ENCODE results near the gene HOXC6. TPM values are rescaled to one million over a fixed set of nuclear protein-coding genes. Genes with fewer than 3 reads are reported as not detected.

Gene HOXC6
- total and polyA plus RNA-seq, 2 of the 13 experiments (the other 11 are each of a cell fraction or from before 2014, with no cell fraction given) = not detected

DNA sequence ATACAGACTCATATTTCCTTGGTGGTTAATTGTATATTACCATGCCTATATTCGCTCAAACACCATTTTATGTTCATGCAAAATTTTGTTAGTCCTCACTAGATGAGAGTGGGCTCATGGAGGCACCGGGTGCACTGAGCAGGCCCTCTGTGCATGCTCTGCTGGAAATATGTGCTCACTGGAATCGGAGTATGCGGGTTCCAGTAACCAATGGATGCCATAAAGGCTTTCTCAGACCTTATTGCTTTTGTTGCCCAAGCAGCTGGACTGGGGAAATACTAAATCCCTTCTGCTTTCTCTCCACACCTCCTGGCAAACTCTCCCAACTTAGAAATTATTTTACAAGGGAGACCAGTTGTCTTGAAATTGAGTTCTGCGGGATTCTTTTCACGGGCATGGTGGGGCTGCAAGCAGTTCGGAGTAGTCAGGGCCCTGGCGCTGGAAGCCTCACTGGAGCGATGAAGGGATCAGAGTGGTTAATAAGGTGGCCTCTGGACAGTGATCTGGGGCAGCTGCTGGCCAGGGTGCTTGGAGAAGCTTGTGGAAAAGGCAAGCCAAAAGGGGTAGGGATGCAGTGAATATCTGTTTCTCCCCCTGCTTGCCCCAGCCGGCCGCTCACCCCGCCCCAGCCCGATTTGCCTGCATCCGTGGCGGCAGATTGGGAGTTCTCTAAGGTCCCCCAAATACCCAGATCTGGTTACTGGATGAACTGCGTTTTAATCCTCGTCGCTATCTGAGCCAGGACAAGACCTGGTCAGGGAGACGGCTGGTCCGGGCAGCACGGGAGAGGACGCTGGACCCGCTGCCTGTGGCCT, 7.4 kb upstream of the HOXC6 start:
- no peak for ATAC-seq
- no peaks in the 10 kb centered on the region for H3K9me3 ChIP-seq (ENCODE audit: low read length)
- intact Hi-C loops (cut with micrococcal nuclease; ENCODE audit: unreplicated experiment) = no loop called here
- no TSS peak for BruUV-seq (replicated peaks)
- peaks cover 5% of the 10 kb centered on the region; the same call in 1 of the 2 replicates for H3K4me1 ChIP-seq (ENCODE audit: insufficient read depth, low read length)
- TF ChIP-seq, protein P1, sequence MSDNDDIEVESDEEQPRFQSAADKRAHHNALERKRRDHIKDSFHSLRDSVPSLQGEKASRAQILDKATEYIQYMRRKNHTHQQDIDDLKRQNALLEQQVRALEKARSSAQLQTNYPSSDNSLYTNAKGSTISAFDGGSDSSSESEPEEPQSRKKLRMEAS (IDR thresholded peaks at IDR 0.05) = no peak
- TF ChIP-seq WIZ (CRISPR knock-in tag; IDR thresholded peaks at IDR 0.05) = no peak
- no peak for TF ChIP-seq ATAD3A (CRISPR knock-in tag; IDR thresholded peaks at IDR 0.05)
- TF ChIP-seq KMT2B (CRISPR knock-in tag; IDR thresholded peaks at IDR 0.05) = no peak
- TF ChIP-seq SP2 (CRISPR knock-in tag; IDR thresholded peaks at IDR 0.05) = no peak
- TF ChIP-seq, protein P2, sequence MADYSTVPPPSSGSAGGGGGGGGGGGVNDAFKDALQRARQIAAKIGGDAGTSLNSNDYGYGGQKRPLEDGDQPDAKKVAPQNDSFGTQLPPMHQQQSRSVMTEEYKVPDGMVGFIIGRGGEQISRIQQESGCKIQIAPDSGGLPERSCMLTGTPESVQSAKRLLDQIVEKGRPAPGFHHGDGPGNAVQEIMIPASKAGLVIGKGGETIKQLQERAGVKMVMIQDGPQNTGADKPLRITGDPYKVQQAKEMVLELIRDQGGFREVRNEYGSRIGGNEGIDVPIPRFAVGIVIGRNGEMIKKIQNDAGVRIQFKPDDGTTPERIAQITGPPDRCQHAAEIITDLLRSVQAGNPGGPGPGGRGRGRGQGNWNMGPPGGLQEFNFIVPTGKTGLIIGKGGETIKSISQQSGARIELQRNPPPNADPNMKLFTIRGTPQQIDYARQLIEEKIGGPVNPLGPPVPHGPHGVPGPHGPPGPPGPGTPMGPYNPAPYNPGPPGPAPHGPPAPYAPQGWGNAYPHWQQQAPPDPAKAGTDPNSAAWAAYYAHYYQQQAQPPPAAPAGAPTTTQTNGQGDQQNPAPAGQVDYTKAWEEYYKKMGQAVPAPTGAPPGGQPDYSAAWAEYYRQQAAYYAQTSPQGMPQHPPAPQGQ (CRISPR knock-in tag; IDR thresholded peaks at IDR 0.05; ENCODE audit: borderline replicate concordance) = no peak
- TF ChIP-seq, protein P3, sequence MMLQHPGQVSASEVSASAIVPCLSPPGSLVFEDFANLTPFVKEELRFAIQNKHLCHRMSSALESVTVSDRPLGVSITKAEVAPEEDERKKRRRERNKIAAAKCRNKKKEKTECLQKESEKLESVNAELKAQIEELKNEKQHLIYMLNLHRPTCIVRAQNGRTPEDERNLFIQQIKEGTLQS (CRISPR knock-in tag; IDR thresholded peaks at IDR 0.05) = no peak
- TF ChIP-seq, protein P4, sequence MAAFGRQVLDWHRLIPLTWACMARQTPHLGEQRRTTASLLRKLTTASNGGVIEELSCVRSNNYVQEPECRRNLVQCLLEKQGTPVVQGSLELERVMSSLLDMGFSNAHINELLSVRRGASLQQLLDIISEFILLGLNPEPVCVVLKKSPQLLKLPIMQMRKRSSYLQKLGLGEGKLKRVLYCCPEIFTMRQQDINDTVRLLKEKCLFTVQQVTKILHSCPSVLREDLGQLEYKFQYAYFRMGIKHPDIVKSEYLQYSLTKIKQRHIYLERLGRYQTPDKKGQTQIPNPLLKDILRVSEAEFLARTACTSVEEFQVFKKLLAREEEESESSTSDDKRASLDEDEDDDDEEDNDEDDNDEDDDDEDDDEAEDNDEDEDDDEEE (CRISPR knock-in tag; IDR thresholded peaks at IDR 0.05) = no peak
- TF ChIP-seq, protein P5, sequence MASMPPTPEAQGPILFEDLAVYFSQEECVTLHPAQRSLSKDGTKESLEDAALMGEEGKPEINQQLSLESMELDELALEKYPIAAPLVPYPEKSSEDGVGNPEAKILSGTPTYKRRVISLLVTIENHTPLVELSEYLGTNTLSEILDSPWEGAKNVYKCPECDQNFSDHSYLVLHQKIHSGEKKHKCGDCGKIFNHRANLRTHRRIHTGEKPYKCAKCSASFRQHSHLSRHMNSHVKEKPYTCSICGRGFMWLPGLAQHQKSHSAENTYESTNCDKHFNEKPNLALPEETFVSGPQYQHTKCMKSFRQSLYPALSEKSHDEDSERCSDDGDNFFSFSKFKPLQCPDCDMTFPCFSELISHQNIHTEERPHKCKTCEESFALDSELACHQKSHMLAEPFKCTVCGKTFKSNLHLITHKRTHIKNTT (CRISPR knock-in tag; IDR thresholded peaks at IDR 0.05) = no peak
- peaks cover 2 to 57% of the 10 kb centered on the region in 2 experiments for H3K27me3 ChIP-seq (ENCODE audit: control insufficient read depth in 1 of 2, insufficient read depth in 2 of 2, low read length in 2 of 2)
- no peak overlapping the region for H3K27ac ChIP-seq (ENCODE audit: extremely low read length, insufficient read depth, low read length)
- no peaks in the 10 kb centered on the region for H3K36me3 ChIP-seq (replicated peaks in 1 of 2; ENCODE audit: control insufficient read depth in 1 of 2, insufficient read depth in 2 of 2, low read length in 2 of 2)
- 57% methylated on average over 11 of the region's 23 CpGs for WGBS (ENCODE audit: low lambda C conversion rate)
- no peak overlapping the region for H2AFZ ChIP-seq (ENCODE audit: low read length)
- H3K4me3 ChIP-seq (replicated peaks in 1 of 3; ENCODE audit: insufficient read depth in 1 of 3, low read depth in 2 of 3, low read length in 3 of 3) = no peak overlapping the region
- H3K9ac ChIP-seq (ENCODE audit: insufficient read depth, low read depth, low read length) = no peak overlapping the region
- no peaks in the 10 kb centered on the region for H3K79me2 ChIP-seq (ENCODE audit: insufficient read depth, low read length)
- FAIRE-seq = no peak
- H3K4me2 ChIP-seq (ENCODE audit: low read depth, low read length) = no peak overlapping the region
- in situ Hi-C loops (cut with HindIII; ENCODE audit: extremely low pct_ligation_motif_present, low pct_unique_long_range_greater_than_20kb) = no loop called here
- no peak for DNase-seq (ENCODE audit: low spot score)
- H4K20me1 ChIP-seq (ENCODE audit: insufficient read depth, low read length) = no peaks in the 10 kb centered on the region
- POLR2A ChIA-PET = no interaction called here
- CTCF ChIA-PET (ENCODE audit: low intra/inter-chr PET ratio, low total read pairs) = no interaction called here

Data from HepG2 (cell line).